ENCODE data around the gene ITGA11.

DNA sequence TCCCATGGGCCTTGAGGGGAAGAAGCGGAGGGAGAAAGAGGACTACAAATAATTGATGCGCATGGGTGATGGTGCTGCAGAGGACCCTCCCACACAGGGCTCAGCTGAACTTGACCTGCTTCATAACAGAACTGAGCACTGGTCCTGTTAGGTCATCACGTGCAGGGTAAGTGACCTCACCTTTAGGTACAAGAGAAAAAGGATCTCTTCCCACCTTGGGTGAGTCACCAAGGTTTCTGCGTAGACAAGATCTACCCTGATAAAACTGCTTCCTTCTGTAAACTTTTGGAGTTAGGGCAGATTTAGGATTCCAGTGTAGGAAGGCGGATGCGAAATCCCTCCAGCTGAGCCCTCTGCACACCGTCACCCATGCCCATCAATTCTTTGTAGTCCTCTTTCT, 87.4 kb downstream of the ITGA11 start:
- no peak for TF ChIP-seq CTCF (conservative IDR thresholded peaks at IDR 0.05; ENCODE audit: low read depth, low read length)
- no peak for TF ChIP-seq POLR2A (IDR thresholded peaks at IDR 0.05; ENCODE audit: low read depth, low read length)
- no peak for TF ChIP-seq FOS (IDR thresholded peaks at IDR 0.05; ENCODE audit: low read depth, low read length)
- no peak for TF ChIP-seq ELK1 (IDR thresholded peaks at IDR 0.05; ENCODE audit: borderline replicate concordance, low read depth, low read length)
- no peak for TF ChIP-seq BHLHE40 (IDR thresholded peaks at IDR 0.05; ENCODE audit: low read depth, low read length)
- TF ChIP-seq RAD21 (IDR thresholded peaks at IDR 0.05; ENCODE audit: low read length) = no peak
- no peak for TF ChIP-seq CEBPB (IDR thresholded peaks at IDR 0.05; ENCODE audit: low read depth, low read length)
- TF ChIP-seq, protein P1, sequence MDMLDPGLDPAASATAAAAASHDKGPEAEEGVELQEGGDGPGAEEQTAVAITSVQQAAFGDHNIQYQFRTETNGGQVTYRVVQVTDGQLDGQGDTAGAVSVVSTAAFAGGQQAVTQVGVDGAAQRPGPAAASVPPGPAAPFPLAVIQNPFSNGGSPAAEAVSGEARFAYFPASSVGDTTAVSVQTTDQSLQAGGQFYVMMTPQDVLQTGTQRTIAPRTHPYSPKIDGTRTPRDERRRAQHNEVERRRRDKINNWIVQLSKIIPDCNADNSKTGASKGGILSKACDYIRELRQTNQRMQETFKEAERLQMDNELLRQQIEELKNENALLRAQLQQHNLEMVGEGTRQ (IDR thresholded peaks at IDR 0.05; ENCODE audit: low read depth, low read length) = no peak
- no peak for TF ChIP-seq MXI1 (IDR thresholded peaks at IDR 0.05; ENCODE audit: borderline replicate concordance, low read depth, low read length)
- TF ChIP-seq MAZ (IDR thresholded peaks at IDR 0.05; ENCODE audit: borderline replicate concordance, low read depth, low read length) = no peak
- no peak for TF ChIP-seq NFE2L2 (IDR thresholded peaks at IDR 0.05; ENCODE audit: low read depth, low read length)
- no peak for TF ChIP-seq MAFK (IDR thresholded peaks at IDR 0.05; ENCODE audit: low read depth, low read length)

Measured in IMR-90 (cell line).